GM18499 (cell line): Measurements from ENCODE around the gene CCDC150.
"Not testable (repeated sequence)": the region's sequence is repeated elsewhere in the genome, so short reads cannot be mapped to it uniquely, and the experiment has no call there.

Experiments used
- ATAC-seq: cut with Tn5 transposase; IDR thresholded peaks from one replicate; pipeline ENCODE4 v1.9.1; 2021; ENCODE audit warnings: moderate number of reproducible peaks; ENCODE audit not compliant: insufficient read depth, unreplicated experiment

The CCDC150 gene

DNA sequence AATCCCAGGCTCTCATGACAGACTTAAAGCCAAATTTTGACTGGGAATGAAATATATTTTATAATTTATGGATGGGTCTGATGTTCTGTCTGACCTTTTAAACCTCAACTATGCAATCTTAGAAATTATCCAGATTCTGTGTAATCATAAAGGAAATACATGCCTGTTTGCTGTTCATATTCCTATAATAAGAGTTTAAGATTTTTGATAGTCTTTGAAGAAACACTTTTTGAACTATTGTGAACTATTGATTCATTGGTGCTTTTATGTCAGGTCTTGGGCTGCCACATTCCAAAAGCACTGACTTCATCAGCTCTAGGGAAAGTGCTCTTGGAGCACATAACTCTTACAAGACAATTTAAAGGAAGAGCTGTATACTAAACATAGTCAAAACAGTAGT is 64.2 kb downstream of the CCDC150 start:
- ATAC-seq: no peak

DNA sequence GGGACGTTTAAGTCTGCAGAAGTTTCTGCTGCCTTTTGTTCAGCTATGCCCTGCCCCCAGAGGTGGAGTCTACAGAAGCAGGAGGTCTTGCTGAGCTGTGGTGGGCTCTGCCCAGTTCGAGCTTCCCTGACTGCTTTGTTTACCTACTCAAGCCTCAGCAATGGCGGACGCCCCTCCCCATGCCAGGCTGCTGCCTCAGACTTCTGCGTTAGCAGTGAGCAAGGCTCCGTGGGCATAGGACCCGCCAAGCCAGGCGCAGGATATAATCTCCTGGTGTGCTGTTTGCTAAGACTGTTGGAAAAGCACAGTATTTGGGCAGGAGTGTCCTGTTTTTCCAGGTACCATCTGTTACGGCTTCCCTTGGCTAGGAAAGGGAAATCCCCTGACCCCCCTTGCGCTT is 70.5 kb downstream of the CCDC150 start:
- not testable (repeated sequence) for ATAC-seq

DNA sequence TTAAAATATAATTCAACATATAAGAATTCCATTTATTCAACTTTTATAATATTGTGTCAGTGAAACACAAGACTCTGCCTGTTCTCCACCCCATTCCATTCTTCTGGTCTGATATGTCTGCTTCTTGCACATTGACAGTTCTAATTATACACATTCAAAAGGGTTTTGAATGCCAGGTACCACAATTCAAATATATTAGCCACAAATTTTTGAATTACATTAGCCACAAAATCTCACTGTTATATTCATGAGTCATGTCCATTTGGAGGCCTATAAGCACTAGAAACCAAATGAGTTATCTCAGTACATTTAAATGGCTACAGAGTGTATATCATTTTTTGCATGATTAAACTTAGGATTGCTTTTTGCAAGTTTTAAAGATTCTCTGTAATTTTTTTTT is 72.1 kb downstream of the CCDC150 start:
- ATAC-seq: no peak

DNA sequence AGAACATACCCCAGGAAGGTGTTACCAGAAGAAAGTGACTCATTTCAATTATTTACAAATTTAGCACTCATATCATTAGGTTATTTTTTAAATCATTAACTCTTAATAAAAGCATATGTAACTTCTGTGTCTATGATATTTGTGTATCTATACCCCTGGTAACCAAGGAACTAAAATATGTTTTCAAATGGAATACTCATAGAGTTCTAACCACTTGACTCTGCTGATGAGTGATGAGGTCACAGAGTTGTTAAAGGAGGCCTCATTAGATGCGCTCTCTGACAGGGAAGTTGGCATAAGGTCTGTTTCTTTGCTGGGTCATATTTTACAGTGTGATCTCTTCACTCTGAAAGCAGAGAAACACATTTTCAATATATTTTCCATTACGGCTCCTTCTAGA is 73.4 kb downstream of the CCDC150 start:
- no peak for ATAC-seq

DNA sequence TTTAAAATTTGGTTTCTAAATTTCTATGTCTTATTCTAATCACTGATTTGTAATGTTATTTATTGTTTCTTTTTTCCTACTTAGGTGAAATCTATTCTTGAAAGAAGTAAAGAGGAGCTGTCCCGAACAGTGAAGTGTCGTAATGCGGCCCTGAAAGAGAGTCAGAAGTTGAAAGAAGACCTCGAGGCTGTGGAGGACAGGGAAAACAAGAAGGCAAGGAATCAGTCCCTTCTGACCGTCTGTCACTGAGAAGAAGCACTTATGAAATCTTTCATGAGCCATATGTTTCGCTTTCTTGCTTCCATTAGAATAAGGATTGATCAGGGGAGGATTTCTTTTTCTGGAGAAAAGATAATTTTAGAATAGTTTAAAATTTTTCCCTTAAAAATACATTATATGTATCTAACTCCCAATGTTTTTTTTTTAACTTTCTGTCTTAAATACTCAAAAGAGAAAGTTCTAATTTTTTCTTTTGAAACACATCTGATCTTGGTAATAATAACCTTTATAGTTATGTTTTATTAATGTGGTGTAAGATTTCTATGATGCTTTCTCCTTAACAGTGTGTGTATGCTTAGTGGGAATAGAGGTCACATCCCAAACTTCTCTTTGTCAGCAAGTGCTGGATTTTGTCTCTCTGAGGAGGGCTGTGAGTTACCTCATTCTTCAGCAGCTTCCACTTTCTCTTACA is 79.0 kb downstream of the CCDC150 start:
- no peak for ATAC-seq

DNA sequence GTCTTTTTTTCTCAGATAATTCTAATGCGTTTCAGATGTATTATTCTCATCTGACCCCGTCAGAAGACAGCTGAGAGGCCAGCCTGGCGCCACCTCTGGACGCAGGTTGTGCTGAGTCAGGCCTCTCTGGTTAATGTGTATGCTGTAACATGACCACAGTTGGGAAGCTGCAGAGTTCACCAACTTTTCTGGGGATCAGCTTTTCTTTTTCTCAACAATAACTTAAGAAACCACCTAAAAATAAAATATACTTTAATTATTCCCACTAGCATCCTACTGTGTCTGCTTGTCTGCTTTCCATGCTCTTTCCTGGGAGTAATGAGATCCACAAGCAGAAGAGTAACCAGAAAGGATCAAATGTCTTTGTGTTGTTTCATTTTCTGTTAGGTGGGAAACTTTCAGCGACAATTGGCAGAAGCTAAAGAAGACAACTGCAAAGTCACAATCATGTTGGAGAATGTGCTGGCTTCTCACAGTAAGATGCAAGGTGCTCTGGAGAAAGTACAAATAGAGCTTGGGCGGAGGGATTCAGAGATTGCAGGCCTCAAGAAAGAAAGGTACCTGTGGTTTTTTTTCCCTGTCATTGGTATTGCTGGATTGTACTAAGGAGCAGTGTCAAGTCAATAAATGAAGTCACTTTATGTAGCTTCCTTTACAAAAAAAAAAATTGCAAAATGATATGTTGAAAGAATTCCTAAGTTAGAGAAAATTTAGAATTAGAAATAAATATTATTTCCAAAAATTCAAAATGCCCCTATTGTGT is 79.8 kb downstream of the CCDC150 start:
- no peak for ATAC-seq

DNA sequence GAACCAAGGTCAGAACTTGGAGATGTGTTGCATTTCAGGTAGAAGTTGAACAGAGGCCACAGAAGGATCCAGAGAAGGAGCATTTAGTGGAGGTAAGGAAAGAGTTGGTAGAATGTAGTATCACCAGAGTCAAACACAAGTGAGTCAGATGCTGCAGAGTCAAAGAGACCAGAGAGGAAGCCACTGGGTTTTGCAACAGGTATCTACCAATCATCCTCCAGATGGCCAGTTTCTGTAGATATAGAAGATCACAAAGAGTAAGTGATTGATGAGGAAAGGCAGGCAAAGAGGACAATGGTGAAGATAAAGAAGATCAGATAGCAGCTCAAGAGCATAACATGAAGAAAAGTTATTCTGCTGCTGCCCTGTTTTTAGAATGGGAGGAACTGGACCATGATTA is 84.1 kb downstream of the CCDC150 start:
- no peak for ATAC-seq

DNA sequence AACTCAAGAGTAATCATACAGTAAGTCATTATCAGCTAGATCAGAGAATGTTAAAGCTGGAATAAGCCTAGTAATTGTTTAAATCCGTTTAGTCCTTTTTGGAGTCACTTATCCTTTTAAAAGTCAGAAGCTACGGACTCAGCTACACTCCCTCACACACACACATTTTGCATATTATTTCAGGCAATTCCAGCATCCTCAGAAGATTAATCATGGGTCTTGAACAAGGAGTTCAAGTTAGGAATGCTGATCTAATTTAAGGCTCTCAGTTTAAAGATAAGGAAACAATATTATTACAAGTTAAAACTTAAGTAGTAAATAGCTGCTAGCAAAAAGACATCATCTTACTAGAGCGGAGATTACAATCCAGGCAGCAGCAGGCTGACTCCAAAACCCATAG is 85.7 kb downstream of the CCDC150 start:
- no peak for ATAC-seq

DNA sequence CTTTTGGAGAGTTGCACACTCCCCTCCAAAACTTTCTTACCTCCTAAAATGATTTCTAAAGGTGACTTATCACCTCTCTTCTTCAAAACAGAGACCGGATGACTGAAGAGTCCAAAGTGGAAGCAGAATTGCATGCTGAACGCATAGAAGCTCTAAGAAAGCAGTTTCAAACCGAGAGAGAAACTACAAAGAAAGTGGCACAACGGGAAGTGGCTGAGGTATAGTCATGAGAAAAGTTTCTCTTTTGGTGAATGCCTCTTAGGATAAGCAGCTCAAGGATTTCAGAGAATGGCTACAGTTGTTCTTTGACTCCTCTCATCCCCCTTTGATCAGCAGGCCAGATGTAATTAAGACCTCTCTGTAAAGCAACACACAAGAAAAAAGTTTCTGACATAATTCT is 86.4 kb downstream of the CCDC150 start:
- no peak for ATAC-seq

DNA sequence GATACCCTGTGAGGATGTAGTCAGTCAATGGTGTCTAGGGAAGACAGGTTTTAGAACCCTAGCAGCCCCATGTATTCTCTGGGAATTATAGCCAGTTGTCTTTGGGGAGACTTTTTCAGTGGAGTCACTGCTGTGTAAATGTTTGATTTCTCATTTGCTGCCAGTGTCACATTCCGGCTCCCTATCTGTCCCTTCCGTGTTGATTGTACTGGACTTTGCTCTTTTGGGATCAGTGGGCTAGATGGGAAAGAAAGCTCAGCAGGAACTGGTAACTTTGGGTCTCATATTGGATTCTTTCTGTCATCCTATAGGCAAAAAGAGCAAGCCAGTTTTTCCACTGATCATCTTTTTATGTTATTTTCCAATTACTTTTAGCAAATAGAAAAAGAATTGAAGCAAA is 89.9 kb downstream of the CCDC150 start:
- ATAC-seq: no peak

DNA sequence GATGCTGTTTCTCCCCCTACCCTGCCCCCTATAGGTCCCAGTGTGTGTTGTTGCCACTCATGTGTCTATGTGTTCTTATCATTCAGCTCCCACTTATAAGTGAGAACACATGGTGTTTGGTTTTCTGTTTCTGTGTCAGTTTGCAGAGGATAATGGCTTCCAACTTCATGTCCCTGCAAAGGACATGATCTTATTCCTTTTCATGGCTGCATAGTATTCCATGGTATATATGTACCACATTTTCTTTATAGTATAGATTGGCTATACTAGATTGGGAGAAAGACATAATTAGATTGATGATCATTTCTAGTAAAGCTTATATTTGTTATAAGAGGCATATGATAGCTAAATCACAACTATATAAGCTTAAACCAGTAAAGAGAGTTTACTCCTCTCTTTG is 97.1 kb downstream of the CCDC150 start:
- not testable (repeated sequence) for ATAC-seq

DNA sequence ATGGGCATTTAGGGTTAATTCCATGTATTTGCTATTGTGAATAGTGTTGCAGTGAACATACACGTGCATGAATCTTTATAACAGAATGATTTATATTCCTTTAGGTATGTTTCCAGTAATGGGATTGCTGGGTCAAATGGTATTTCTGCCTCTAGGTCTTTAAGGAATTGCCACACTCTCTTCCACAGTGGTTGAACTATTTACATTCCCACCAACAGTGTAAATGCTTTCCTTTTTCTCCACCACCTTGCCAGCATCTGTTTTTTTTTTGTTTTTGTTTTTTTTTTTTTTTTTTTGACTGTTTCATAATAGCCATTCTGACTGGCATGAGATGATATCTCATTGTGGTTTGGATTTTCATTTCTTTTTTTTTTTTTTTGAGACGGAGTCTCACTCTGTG is 97.5 kb downstream of the CCDC150 start:
- ATAC-seq: no peak

DNA sequence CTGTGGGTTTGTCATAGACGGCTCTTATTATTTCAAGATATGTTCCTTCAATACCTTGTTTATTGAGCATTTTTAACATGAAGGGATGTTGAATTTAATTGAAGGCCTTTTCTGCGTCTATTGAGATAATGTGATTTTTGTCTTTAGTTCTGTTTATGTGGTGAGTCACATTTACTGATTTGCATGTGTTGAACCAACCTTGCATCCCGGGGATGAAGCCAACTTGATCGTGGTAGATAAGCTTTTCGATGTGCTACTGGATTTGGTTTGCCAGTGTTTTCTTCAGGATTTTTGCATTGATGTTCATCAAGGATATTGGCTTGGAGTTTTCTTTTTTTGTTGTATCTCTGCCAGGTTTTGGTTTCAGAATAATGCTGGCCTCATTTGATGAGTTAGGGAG is 99.5 kb downstream of the CCDC150 start:
- no peak for ATAC-seq

DNA sequence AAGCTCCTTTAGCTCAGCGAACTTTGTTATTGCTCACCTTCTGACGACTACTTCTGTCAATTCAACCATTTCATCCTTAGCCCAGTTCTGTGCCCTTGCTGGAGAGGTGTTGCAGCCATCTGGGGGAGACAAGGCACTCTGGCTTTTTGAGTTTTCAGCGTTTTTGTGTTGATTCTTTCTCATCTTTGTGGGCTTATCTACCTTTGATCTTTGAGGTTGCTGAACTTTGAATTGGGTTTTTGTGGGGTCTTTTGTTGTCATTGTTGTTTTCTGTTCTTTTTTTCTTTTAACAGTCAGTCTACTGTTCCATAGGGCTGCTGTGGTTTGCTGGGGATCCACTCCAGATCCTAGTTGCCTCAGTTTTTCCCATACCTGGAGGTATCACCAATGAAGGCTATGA is 102.7 kb downstream of the CCDC150 start:
- no peak for ATAC-seq

DNA sequence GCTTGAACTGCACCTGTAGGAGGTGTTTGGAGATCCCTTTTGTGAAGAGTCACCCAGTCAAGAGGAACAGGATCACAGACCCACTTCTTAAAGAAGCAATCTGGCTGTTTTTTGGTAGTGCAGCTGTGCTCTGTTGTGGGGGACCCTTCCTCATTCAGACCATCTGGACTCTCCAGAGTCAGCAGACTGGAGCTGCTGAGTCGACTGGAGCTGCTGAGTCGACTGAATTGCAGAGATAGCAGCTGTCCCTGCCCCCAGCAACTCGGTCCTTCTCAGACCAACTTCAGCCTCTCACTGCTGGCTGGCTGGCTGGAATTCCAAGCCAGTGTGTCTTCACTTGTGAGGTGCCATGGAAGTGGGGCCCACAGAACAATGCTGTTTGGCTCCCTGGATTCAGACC is 103.2 kb downstream of the CCDC150 start:
- ATAC-seq: no peak

DNA sequence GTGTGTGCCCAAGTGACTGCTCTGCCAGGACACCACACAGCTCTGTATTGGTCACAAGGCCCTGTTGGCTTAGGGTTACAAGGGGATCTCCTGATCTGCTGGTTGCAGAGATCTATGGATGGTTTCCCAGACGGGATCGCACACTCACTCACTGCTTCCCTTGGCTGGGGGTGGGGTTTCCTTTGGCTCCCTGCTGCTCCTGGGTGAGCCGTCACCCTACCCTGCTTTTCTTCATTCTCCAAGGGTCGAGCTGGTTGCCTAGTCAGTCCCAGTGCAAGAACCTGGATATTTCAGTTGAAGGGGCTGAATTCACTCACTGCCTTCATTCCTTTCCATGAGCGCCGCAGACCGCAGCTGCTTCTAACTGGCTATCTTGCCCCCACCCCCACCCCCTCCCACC is 103.7 kb downstream of the CCDC150 start:
- ATAC-seq: no peak

DNA sequence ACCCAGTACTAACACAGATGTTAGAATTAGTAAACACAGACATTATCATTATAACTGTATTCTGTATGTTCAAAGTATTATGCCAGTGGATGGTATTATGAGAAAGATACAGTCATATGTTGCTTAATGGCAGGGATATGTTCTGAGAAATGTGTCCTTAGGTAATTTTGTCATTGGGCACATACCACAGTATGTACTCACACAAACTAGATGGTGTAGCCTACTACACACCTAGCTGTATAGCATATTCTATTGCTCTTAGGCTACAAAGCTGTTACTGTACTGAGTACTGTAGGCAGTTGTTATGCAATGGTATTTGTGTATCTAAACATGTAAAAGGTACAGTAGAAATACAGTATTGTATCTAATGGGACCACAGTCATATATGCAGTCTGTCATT is 106.2 kb downstream of the CCDC150 start:
- ATAC-seq: no peak

DNA sequence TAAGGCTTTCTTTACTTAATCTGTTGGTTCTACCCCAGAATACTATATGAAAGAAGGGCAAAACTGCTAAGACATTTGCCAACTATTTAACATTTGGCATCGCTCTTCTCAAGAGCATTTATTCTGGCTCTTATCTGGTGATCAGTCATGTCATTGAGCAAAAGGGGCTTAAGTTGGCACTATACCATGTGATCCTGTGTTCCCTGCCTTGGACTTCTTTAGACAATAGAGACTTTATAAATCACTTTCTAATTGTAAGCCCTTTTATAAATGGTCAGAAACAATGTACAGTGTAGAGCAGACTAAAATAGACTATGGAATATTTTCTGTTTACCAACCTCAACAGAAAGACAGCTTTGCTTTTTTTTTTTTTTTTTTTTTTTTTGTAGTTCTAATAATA is 107.9 kb downstream of the CCDC150 start:
- no peak for ATAC-seq

DNA sequence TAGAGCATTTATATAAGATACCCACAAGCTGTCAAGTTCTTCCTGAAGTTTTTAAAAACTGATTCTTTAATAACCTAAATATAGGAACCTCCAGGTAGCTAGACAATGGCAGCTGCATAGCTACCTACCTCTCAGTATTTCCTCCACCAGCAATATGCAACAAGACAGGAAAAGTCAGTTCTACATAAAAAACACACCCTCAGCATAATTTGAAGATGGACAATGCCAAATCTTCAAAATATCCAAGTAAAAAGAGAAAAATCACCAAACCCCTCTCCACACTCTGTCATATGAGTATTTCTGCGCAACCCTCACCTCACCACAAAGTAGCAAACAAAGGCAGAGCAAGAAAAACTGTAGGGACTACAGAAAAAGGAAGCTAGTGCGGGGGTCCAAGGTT is 108.6 kb downstream of the CCDC150 start:
- no peak for ATAC-seq

DNA sequence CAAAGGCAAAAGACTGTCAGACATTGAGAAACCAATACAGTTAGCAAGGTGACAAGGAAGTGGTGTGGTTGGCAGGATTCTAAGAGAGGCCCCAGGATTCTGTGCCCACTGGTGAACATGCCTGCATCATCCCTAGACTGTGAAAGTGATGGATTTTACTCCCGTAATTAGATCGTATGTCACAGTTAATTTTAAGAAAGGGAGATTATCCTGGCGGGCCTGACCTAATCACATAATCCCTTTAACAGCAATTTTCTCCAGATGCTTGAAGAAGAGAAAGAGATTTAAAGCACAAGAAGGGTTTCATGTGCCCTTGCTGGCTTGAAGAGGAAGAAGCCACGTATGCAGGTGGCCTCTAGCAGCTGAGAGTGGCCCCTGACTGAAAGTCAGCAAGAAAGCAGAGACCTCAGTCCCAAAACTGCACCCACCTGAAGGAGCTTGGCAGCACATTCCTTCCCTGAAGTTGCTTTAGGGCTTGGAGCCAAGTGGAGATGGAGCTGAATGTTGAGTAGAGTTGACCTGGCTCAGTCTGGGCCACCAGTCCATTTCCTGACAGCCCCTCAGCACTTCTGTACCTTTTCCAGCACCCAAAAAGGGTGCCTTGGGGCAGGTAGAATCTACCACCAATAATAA is 110.9 kb downstream of the CCDC150 start:
- ATAC-seq: no peak

DNA sequence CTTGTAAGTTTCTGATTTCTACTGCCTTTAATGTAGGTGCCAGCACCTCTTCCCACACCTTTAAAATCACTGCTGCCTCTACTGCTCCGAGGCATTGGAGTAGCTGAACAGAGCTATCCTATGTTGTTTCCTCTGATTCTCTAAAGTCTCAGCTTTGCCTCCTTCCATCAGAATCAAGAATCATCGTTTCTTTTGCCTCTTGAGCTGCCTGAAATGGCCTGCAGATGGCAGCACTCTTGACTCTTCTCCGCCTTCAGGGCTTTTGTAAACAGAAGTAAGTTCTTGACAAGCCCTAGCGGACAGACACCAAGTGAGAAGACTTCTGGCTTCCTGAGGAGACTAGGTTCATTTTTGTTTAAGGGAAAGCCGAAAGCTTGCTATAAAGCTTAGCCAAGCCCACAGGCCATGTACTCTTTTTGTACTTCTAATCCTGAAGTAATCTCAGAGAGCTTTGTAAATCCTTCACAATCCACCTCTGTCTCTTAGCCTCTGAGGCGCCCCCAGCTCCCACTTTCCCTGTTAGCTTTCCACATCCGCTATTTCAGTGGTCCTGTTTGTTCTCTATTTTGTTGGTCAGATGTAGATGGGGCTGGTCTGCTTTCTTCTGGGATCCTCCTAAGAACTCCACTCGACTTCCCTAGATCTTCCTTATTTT is 111.6 kb downstream of the CCDC150 start:
- ATAC-seq: peak; percentile 87
